Chondrocyte (in vitro differentiated cells): ENCODE results near the gene SHH. TPM values are rescaled to one million over a fixed set of nuclear protein-coding genes. Genes with fewer than 3 reads are reported as not detected.

Experiments used
- DNase-seq: peaks from one replicate; pipeline ENCODE4 v3.0.0; 2021; ENCODE audit warnings: mixed read lengths, low spot score
- H3K27ac Mint-ChIP-seq: one replicate; pipeline ENCODE4 v1.8.0; 2021; ENCODE audit warnings: mild to moderate bottlenecking, moderate library complexity, mixed read lengths; ENCODE audit not compliant: unreplicated experiment
- H3K27me3 Mint-ChIP-seq: 2 replicates; pipeline ENCODE4 v1.8.0; 2021; ENCODE audit warnings: low read depth, mixed read lengths
- H3K36me3 Mint-ChIP-seq: 2 replicates; pipeline ENCODE4 v1.8.0; 2021; ENCODE audit warnings: low read depth, mixed read lengths
- H3K4me1 Mint-ChIP-seq: 2 replicates; pipeline ENCODE4 v1.8.0; 2021; ENCODE audit warnings: low read depth, mild to moderate bottlenecking, mixed read lengths
- H3K4me3 Mint-ChIP-seq: one replicate; pipeline ENCODE4 v1.8.0; 2021; ENCODE audit warnings: mild to moderate bottlenecking, moderate library complexity, mixed read lengths; ENCODE audit not compliant: unreplicated experiment
- H3K9me3 Mint-ChIP-seq: 2 replicates; pipeline ENCODE4 v1.8.0; 2021; ENCODE audit warnings: low read depth, mixed read lengths
- total RNA-seq: library from RNA; stranded (reverse); gene quantifications from 3 replicates; pipeline ENCODE4 v1.2.1, GENCODE V29; 2021
- TF ChIP-seq, protein P1 (sequence below): fragments of 200-600 bp; sonication (generic); IDR thresholded peaks from 2 replicates; pipeline ENCODE4 v1.5.0; 2021; ENCODE audit warnings: antibody characterized with exemption, mild to moderate bottlenecking, moderate library complexity

Gene SHH
- total RNA-seq, 1 donor from 2014 or later: not detected

DNA sequence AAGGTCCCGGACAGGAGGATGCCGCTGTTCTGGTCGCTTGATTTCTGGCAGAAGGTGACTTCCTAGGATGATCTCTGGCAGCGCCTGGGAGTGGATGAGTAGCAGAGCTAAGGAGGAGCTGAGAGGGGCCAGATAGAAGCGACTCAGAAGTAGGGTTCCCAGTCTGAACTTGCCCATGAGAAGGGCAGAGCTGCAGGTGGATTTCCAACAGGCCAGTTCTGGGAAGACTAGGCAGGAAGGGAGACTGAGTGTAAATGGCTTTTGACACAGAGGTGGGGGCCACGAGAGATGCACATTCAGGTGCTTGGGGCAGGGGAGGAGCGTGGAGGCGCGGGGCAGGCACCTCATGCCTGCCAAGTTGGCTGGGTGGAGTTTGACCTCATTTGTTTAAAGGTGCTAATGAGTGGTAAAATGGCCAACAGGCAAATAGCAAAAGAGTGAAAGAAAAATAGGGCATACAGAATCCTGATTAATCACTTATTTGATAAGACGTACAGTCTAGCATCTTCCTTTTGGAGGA, 58.8 kb downstream of the SHH start:
- H3K9me3 Mint-ChIP-seq: peaks cover 3% of the 10 kb centered on the region
- no peak overlapping the region for H3K27ac Mint-ChIP-seq

DNA sequence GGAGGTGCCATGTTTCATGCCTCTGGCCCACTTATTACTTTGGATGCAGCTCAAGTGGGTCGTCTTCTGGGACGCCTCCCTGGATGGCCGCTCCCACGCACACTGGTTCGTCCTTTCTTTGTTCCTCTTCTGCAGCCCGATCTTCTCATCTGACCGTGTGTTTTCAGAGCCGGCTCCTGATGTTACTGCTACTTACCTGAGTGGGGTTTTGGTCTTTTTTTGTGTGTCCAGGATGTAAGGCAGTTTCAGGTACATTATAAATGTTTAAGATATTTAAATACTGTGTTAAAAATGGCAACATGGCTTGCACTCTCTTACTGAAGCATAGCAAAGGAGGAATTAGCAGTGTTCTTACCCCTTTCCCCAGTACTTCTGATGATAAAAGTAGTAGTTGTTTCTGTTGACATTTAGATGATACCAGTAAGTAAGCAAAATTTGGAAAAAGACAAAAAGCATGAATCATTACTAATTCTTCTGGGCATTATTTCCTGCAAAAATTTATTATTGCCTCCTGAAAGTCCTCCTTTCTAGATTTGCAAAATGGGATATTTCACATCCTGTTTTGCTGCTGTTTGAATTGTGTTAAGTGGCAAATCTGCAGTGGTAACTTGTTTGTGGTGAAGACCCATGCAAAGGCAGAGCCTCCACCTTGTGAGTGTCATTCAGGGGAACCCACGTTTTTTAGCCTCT, 59.4 kb downstream of the SHH start:
- H3K4me1 Mint-ChIP-seq: peaks cover 7% of the 10 kb centered on the region
- H3K36me3 Mint-ChIP-seq: peaks cover 2% of the 10 kb centered on the region
- DNase-seq: no peak
- no peak overlapping the region for H3K4me3 Mint-ChIP-seq
- TF ChIP-seq, protein P1, sequence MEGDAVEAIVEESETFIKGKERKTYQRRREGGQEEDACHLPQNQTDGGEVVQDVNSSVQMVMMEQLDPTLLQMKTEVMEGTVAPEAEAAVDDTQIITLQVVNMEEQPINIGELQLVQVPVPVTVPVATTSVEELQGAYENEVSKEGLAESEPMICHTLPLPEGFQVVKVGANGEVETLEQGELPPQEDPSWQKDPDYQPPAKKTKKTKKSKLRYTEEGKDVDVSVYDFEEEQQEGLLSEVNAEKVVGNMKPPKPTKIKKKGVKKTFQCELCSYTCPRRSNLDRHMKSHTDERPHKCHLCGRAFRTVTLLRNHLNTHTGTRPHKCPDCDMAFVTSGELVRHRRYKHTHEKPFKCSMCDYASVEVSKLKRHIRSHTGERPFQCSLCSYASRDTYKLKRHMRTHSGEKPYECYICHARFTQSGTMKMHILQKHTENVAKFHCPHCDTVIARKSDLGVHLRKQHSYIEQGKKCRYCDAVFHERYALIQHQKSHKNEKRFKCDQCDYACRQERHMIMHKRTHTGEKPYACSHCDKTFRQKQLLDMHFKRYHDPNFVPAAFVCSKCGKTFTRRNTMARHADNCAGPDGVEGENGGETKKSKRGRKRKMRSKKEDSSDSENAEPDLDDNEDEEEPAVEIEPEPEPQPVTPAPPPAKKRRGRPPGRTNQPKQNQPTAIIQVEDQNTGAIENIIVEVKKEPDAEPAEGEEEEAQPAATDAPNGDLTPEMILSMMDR: no peak
- peaks cover 3% of the 10 kb centered on the region for H3K9me3 Mint-ChIP-seq
- H3K27me3 Mint-ChIP-seq: no peaks in the 10 kb centered on the region
- no peak overlapping the region for H3K27ac Mint-ChIP-seq

More for the DNA sequence above, 58.8 kb downstream of the SHH start:
- TF ChIP-seq, protein P1: no peak
- Mint-ChIP-seq H3K4me1 (peaks cover 7% of the 10 kb centered on the region), H3K36me3 (peaks cover 1% of the 10 kb centered on the region), H3K27me3 (no peaks in the 10 kb centered on the region), H3K4me3 (no peak overlapping the region)
- DNase-seq: no peak

DNA sequence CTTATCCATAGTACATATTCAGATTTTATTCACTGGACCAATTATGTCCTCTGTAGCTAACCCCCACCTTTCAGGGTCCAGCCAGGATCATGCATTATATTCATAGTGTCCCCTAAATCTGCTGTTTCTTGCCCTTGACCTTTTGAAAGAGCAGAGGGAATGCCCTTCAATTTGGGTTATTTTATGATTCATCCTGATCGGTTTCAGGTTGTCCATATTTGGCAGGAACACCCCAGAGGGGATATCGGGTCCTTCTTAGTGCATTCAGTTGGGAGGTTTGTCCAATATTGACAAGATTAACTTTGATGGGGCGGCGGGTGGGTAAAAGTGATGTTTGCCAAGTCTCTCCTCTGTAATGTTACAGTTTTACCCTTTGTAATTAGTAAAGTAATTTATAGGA, 60.9 kb downstream of the SHH start:
- H3K4me1 Mint-ChIP-seq: peaks cover 7% of the 10 kb centered on the region
- no peaks in the 10 kb centered on the region for H3K9me3 Mint-ChIP-seq
- H3K4me3 Mint-ChIP-seq: no peak overlapping the region
- no peak for DNase-seq
- no peak overlapping the region for H3K27ac Mint-ChIP-seq
- H3K36me3 Mint-ChIP-seq: peaks cover 1% of the 10 kb centered on the region
- TF ChIP-seq, protein P1: no peak
- no peaks in the 10 kb centered on the region for H3K27me3 Mint-ChIP-seq

DNA sequence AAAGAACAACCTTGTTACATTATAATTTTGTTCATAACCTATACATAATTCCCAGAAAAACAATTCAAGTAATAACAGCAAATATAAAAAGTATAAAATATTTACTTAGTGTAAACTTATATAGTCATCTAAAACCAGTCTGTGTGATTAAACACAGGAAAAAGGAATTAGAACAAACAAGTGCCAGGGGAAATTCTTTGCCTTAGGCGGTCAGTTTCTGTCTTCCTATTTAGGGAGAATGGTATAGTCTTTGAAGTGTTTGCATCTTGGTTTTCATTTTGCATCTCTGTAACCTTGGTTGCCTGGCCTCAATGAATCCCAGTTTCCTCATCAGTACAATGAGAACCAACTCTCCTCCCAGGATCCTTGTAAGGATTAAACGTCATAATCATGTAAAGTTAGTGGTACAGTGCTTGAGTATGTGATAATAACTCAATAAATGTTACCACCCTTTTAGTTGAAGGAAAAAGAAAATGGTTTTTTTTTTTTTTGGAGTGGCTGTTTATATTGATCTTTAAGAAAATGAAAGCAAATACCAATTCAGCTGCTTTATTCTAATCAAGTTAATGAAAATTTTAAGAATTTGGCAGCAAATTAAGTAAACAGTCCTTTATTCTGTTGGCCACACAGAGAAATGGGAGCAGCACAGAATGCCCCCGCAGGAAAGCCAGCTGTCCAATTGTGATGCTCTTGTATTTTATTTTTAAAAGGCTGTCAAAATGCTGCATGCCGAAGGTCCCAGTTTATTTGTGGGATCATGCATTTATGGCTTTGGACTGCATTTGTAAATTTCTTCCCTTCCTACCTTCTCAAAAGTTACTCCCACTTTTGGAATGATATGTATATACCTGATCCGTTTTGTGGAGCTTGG, 61.8 kb downstream of the SHH start:
- DNase-seq: no peak
- TF ChIP-seq, protein P1: no peak
- Mint-ChIP-seq H3K36me3 (peaks cover 1% of the 10 kb centered on the region), H3K4me3 (no peak overlapping the region), H3K9me3 (no peaks in the 10 kb centered on the region), H3K27me3 (no peaks in the 10 kb centered on the region), H3K4me1 (peaks cover 4% of the 10 kb centered on the region), H3K27ac (no peak overlapping the region)

Other genes starting within 250 kb of the SHH start
- gene RBM33, start 167.8 kb downstream of the SHH start, total RNA-seq: 43.8 to 45.7 TPM (median 44.2 TPM) in 3 replicates